ENCODE results near the gene GET3.
"Not testable (repeated sequence)": the region's sequence is repeated elsewhere in the genome, so short reads cannot be mapped to it uniquely, and the experiment has no call there.

Gene GET3

DNA sequence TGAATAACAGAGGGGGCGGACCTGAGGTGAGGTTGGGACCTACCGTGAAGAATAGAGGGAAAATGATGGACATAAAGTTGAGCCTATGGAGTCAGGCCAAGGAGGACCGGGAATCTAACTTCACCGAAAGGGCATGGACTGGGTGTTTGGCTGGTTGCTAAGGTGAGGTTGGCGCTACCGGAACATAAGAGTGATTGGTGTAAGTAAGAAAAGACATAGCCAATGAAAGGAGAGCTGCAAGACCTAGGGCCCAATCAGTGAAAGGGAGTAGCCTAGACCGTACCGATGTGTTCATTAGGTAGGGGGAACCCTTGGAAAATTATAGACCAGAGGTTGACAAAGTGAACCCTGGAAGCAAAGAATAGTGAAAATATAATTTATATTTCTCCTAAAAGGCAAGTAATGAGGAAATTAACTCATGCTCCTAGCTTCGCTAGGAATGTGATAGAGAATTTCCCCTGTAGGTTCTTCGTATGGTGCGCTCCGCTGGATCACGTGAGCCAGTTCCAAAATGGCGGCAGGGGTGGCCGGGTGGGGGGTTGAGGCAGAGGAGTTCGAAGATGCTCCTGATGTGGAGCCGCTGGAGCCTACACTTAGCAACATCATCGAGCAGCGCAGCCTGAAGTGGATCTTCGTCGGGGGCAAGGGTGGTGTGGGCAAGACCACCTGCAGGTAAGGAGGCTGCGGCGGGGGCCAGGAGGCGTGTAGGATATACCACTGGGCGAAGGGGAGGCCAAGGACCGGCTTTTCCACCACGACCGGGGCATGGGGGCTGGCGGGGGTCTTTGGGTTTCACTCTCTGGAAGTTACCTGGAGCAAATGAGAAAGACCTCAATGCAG lies at the start of gene GET3:
Gene GET3 (plus strand): TSS at position 503 of the 840 bp plus-strand sequence. CDS start 9 bp downstream, at position 512.
- DNase-seq = peak; percentile 78

DNA sequence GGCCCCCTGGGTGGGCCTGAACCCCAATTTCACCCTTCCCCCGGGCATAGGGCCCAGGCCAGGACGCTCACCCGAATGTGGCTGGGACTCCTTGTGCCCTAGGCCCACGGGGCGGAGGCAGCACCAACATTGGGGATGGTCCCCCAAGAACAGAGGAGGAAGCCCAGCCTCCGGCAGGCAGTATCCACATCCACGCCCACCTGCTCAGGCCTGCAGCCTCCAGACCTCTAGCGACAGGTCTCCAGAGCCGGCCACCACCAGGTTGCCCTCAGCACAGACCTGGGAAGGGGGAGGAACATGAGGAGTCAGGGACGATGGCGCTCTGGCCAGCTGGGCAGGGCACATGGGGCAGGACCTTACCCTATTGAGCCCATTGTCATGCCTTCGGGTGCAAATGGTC lies 48.3 kb upstream of the GET3 start:
- DNase-seq = no peak

DNA sequence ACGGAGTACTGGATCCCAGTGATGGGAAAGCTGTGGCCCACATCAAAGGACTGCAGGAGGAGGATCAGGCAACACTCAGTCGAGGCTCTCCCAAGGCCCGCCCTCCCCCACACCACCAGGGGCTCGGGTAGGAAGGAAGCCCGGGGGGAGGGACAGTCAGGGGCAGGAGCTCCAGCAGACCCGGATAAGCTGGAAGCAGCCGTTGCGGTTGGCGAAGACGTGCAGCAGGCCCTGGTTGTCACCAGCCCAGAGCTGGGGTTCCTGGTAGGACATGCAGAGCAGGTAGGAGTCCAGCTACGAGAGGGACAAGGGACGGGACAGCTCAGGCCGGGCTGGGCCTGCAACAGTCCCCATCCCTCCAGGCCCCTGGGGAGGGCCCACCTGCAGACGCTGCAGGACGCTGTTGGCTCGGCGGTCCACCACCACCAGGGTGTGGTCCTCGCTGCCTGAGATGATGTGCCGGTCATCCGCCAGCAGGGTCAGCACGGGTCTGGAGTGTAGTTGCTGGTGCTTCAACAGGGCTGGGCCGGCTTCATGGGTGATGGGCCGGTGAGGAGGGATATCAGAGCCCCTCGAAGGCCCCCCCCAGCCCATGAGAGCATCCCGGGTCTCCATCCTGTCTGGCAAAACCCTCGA lies 47.6 kb upstream of the GET3 start:
- DNase-seq = no peak

DNA sequence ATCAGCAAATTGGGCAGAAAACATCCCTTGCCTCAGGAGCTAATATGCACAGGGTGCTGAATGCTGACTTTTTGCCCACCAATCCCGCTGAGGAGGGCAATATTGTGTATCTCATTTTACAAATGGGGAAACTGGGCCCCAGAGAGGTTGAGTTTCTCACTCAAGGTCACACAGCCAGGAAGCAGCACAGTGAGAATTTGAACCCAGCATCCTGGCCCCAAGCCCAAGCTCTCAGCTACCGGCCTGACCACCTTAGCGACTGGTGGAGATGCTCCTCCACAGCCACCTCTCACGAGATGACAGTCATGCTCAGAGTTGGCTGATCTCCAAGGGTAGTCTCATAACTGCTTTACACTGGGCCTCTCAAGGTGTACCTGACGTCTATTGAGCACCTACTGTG lies 44.3 kb upstream of the GET3 start:
- DNase-seq = no peak

DNA sequence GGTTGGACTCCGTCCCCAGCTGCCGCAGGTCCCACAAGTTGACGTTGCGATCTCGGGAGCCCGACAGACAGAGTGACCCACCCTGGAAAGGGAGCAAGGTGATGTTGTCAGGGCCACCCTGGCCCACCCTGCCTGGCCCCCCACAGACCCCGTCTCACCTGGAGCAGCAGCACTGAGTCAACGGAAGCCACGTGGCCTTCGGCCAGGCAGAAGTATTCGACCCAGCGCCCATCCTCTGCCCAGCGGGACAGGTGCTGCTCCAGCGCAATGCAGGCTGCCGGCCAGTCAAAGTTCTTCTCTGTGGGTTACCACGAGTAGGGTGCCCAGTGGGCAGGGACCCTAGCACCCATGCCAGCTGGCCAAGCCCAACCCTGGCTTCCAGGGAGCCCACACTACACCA lies 42.7 kb upstream of the GET3 start:
- DNase-seq = no peak

DNA sequence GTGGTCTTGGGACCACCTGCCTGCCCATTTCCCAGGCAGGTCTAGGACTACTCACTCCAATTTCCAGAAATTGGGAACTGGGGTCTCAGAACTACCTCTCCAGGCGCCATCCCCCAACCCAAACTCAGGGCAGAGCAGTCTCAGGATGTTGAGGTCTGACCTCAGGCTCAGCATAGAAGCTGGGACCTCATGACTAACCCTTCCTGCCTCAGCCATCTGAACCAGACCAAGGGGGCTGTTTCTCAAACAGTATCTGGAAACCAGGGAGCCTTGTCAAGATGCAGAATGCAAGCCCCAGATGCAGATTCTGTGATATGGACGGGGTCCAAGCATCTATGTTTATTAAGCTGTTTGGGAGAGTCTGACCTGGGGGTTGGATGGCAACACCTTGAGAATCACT lies 42.2 kb upstream of the GET3 start:
- DNase-seq = no peak

DNA sequence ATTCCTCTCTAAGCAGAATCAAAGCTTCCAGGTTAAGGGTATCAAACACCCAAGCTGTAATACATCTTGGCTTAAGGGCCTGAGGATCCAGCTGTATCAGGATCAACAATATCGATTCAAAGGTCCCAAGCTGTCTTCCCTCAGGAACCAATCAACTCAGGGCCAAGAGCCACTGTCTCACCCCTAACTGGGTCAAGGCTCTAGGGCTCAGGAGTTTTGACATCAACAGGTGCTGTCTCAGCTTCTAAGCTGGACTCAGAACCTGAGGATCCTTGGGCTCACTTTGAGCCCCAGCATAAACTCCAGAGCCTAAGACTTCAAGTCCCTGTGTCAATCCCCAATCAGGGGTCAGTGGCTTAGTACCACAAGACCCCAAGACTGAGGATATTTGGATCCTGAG lies 41.8 kb upstream of the GET3 start:
- no peak for DNase-seq

DNA sequence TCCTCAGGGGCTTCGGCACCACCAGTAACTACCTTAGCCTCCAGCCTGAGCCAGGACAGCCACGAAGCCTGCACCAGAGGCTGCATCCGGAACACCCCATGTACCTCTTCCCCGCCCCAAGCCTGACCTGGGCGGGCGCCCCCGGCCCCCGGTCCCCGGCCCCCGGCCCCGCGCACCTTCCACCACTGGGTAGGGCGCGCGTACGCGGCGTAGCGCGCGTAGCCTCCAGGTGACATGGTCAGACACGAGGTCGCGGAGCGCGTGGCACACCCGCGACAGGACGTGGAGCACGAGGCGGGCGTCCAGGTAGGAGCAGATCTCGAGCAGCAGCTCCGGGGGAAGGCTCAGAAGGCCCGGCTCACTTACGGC lies 41.3 kb upstream of the GET3 start:
- DNase-seq = no peak

DNA sequence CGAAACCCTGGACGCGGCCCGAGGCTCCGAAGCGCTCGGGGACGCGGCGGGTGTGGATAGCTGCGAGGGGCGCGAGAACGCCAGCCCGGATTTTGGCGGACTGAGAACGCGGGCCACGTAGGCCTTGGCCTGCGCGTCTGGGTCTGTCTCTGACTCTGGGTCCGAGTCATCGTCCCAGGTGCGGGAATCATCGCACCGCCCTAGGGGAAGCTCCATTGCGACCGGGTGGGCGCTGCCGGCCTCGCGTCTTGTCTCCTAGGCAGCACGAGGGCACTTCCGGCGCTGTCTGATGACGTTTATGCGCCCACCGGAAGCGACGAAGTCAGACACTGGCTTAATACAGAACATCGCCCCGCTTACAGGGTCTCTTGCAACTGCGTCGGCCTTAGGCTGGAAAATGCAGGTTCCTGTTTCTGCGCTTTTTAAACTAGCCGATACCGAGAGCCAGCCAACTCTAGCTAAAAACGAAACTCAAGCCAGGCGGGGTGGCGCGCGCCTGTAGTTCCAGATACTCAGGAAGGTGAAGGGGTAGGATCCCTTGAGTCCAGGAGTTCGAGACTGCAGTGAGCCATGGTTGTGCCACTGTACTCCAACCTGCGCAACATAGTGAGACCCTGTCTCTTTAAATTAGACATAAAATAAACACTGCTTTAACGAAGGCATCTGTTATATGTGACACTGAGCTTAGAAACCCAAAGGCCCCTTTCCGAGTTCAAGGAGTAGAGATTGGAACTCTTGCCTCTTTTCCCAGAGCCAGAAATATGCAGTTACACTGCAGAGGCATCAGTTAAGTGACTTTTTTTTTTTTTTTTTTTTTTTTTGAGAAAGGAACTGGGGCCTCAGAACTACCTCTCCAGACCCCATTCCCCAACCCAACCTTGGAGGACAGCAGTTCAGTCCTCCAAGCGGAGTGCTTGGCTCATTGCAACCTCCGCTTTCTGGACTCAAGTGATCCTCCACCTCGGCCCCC lies 40.6 kb upstream of the GET3 start, which contains the start of gene FBXW9:
Gene FBXW9 (minus strand): TSS at position 266 of the 970 bp plus-strand sequence. CDS start 50 bp downstream, at position 216.
- peak; percentile 98 for DNase-seq

DNA sequence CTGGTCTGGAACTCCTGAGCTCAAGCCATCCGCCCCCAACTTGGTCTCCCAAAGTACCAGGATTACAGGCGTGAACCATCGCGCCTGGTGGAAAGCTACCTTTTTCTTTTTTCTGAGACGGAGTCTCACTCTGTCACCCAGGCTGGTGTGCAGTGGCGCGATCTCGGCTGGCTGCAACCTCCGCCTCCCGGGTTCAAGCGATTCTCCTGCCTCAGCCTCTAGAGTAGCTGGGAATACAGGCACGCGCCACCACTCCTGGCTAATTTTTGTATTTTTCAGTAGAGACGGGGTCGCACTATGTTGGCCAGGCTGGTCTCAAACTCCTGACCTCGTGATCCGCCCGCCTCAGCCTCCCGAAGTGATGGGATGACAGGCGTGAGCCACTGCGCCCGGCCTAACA lies 39.9 kb upstream of the GET3 start:
- not testable (repeated sequence) for DNase-seq

DNA sequence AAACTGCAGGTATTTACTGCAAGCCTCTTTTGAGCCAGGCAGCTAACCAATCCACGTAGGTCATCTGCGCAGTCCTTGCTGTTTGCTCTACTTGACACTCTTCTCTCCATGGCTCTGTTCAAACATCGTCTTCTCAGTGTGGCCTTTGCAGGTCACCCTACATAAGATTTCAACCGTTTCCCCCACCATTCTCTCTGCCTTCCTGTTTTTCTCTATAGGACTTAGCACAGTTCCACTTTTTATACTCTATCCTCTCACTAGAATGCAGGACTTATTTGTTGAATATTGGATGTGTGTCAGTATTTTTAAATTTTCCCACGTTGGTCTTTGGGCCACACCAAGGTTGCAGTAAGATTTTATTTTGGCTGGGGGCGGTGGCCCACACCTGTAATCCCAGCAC lies 39.2 kb upstream of the GET3 start:
- DNase-seq = no peak

DNA sequence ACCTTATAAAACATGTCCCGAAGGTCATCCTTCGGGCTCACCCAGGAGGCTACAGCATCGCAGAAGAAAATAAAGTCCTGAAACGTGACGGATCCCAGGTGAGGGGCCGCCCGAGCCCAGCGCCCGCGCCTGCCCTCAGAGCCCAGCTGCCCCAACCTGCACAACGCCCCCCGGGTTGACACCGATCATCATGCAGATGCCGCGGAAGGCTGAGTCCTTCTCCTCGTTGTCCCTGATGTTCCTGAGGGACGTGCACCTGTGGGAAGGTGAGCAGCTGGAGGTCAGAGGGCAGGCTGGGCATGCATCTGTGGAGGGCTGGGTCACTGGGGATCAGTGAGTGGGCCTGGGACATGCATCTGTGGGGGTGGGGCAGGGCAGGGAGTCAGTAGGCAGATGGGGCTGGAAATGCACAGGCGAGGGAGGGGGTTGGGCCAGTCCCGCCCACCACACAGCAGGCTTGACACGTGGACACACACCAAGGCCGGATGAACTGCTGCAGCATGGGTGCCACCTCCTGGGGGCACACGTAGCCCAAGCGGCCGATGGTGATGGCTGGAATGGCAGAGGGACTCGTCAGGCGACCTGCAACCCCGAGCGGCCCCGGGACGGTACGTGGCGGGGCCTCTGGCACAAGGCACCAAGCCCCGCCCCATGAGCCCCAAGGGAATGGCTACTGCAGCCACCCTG lies 35.6 kb upstream of the GET3 start:
- DNase-seq = no peak

DNA sequence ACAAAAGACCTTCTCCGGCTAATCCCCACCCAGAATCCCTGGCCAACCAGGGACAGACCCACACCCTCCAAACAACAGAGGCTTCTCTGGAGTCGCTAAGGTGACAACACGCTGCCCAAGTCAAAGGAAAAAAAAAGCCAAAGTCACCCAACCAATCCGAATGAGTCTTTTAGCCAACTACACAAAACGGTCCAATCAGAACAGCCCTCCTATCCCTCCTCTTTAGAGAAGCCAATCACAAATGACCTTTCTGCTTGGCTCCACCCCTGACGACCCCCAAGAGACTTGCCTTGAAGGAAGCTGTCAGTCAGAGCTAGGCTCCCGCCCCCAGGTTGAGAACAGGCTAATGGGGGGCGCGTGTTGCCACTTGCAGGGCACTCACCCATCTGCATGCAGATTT lies 34.3 kb upstream of the GET3 start:
- DNase-seq = no peak

DNA sequence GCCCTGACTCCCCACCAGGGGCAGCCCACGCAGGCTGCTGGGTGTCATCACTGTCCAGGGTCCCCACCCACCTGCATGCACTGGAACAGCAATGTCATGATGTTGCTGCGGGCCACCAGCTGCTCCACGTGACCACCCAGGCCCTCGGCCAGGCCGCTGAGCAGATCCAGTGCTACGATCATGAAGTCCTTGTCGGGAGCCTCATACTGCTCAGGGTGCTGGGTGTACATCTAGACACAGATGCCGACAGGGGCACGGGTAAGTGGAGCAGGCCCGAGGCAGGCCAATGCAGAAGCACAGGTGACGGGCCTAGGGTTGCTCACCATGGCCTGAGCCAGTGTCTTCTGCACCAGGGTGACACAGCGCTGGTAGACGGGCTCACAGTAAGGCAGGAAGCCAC lies 32.1 kb upstream of the GET3 start:
- DNase-seq = no peak

DNA sequence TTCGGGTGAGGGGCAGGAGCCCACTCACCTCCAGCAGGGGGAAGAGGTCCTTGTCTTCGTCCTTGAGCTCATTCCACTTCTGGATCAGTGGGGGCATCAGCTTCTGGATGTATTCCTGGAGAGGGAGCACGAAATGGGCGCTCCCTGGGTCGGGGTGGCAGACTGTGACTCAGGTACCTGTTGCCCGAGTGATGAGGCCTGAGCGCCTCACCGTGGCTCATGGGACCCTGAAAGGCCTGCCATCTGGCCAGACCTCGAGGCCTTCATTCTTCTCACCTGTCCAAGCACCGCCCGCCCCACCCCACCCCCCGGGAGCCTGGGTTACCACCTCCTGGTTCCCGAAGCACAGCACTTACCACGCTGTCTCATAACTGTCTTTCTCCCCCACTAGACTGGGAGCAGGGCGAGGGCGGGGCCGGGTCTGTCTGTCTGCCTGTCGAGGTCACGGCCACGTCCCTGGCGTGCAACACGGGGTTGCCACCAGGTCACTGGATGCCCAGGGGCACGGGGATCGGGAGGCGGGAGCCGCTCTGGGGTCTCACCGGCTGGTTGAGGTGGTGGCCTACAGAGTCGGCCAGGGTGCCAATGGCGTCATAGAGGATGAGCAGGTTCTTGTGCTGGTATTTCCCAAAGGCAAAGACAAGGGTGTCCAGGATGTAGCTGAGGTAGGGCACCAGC lies 31.5 kb upstream of the GET3 start:
- DNase-seq = no peak

DNA sequence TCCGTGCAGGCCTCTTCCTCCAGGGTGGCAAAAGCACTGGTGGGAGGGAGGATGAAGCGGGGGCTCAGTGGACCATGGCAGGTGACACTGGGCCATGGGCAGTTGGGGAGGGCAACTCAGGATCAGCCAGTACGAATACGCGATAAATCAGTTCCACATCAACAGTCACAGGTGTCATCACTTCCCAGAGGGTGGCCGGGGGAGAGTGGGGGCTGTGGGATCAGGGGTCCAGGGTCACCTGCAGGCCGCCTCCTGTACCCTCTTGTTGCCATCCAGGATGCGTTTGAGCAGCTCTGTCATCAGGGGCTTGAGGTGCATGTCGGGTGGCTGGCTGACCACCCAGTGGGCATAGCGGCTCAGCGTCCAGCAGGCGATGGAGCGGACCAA lies 31.0 kb upstream of the GET3 start:
- DNase-seq = no peak

DNA sequence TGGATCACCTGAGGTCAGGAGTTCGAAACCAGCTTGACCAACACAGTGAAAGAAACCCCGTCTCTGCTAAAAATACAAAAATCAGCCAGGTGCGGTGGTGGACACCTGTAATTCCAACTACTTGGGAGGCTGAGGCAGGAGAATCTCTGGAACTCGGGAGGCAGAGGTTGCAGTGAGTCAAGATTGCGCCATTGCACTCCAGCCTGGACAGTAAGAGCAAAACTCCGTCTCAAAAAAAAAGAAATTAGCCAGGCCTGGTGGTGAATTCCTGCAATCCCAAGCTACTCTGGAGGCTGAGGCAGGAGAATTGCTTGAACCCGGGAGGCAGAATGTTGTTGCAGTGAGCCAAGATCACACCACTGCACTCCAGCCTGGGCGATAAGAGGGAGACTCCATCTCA lies 28.7 kb upstream of the GET3 start:
- DNase-seq = no peak

DNA sequence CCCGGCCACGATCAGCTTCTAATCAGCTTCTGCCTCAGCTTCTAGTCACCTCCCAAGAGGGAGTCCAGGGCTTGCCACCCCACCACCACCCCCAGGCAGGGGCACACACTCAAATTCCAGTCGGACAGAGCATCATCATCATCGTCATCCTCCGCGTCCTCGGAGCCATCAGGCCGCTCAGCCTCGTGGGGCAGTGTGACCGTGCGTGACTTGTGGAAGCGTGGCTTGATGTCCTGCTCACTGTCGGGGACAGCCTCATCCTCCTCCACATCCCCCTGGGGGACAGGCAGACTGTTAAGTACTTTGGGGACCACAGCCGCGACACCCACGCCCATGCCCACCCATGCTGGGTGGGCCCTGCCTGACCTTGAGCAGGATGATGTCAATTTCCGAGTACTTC lies 26.1 kb upstream of the GET3 start:
- DNase-seq = no peak

DNA sequence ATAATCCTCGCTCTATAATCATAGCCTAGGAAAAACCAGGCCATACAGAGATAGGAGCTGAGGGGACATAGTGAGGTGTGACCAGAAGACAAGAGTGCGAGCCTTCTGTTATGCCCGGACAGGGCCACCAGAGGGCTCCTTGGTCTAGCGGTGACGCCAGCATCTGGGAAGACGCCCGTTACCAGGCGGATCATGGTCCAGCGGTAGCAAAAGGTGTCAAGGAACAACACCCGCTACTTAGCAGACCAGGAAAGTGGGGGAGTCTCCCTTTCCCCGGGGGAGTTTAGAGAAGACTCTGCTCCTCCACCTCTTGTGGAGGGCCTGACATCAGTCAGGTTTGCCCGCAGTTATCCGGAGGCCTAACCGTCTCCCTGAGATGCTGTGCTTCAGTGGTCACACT lies 25.2 kb upstream of the GET3 start:
- not testable (repeated sequence) for DNase-seq

DNA sequence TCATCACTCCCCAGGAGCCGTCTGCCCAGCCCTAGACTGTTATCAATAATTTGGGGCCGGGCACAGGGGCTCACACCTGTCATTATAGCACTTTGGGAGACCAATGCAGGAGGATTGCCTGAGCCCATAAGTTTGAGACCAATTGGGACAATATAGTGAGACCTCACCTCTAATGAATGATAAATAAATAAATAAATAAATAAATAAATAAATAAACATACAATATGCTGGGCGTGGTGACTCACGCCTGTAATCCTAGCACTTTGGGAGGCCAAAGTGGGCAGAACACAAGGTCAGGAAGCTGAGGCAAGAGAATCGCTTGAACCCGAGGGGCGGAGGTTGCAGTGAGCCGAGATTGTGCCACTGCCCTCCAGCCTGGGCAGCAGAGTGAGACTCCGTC lies 24.0 kb upstream of the GET3 start:
- not testable (repeated sequence) for DNase-seq

DNA sequence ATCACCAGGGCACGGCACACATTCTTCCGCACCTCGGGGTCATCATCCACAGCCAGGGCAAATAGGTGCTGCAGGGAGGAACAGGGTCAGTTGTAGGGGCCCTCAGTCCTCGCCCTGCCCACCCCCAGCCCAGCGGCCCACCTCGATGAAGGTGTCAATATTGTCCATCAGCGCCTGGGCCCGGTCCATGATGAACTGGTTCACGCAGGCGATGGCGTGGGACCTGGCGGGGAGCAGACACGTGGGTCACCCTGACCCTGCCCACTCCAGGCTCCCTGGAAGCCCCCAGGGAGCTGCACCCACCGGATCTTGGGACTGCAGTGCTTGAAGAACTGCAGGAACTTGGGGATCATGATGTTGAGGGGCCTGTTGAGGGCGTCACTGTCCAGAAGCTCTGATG lies 22.2 kb upstream of the GET3 start:
- DNase-seq = no peak

DNA sequence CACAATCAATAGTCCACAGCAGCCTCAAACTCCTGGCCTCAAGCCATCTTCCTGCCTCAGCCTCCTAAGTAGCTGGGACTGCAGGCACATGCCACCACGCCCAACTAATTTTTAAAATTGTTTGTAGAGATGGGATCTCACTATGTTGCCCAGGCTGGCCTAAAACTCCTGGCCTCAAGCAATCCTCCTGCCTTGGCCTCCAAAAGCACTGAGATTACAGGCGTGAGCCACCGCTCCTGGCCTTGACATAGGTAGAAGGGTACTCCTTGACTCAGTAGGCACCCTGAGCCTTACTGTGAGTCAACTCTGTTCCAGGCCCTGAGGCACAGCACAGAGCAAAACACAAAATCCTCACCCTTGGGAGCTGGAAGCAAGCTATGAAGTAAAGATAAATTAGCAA lies 21.4 kb upstream of the GET3 start:
- no peak for DNase-seq
